ENCODE measurements around the gene MAPKAPK2. TPM values are rescaled to one million over a fixed set of nuclear protein-coding genes. Genes with fewer than 3 reads are reported as not detected.

MAPKAPK2 gene
- total and polyA plus RNA-seq, 2 experiments from 2014 or later, result 12.8 to 39.4 TPM

- Histone ChIP-seq H3K36me3 (replicated peaks; ENCODE audit: insufficient read depth, low read depth) (no peaks in the 10 kb centered on the region), H2AFZ (no peak overlapping the region), H3K4me3 (no peak overlapping the region), H3K27me3 (no peaks in the 10 kb centered on the region), H3K4me2 (no peak overlapping the region), H3K9me3 (ENCODE audit: low read depth) (no peaks in the 10 kb centered on the region), H3K79me2 (no peaks in the 10 kb centered on the region), H4K20me1 (ENCODE audit: insufficient read depth, poor library complexity, severe bottlenecking) (no peaks in the 10 kb centered on the region), H3K9me2 (replicated peaks; ENCODE audit: insufficient read depth) (no peaks in the 10 kb centered on the region), H3K27ac (no peak overlapping the region), H3K4me1 (ENCODE audit: insufficient read depth) (no peaks in the 10 kb centered on the region)
- DNase-seq (ENCODE audit: low spot score), result no peak
- WGBS (ENCODE audit: low lambda C conversion rate, missing lambda C conversion rate), result 92% methylated on average over 3 of the region's 3 CpGs
- no peak for TF ChIP-seq CTCF (IDR thresholded peaks at IDR 0.05; ENCODE audit: poor library complexity)
- TF ChIP-seq EZH2phosphoT487 (IDR thresholded peaks at IDR 0.05; ENCODE audit: low read depth, severe bottlenecking, unreplicated experiment), result no peak
- no peak for TF ChIP-seq EZH2 (IDR thresholded peaks at IDR 0.05; ENCODE audit: borderline replicate concordance)
These were observed 33.7 kb upstream of the MAPKAPK2 start for GRCh38 chr1:206651014-206651413.

- Histone ChIP-seq H2AFZ (no peak overlapping the region), H3K27me3 (no peaks in the 10 kb centered on the region), H4K20me1 (ENCODE audit: insufficient read depth, poor library complexity, severe bottlenecking) (no peaks in the 10 kb centered on the region), H3K4me3 (no peak overlapping the region), H3K79me2 (no peaks in the 10 kb centered on the region), H3K27ac (no peak overlapping the region), H3K9me2 (replicated peaks; ENCODE audit: insufficient read depth) (no peaks in the 10 kb centered on the region), H3K4me1 (ENCODE audit: insufficient read depth) (no peaks in the 10 kb centered on the region), H3K36me3 (replicated peaks; ENCODE audit: insufficient read depth, low read depth) (no peaks in the 10 kb centered on the region), H3K9me3 (ENCODE audit: low read depth) (no peaks in the 10 kb centered on the region), H3K4me2 (no peak overlapping the region)
- no peak for TF ChIP-seq EZH2 (IDR thresholded peaks at IDR 0.05; ENCODE audit: borderline replicate concordance)
- no peak for TF ChIP-seq CTCF (IDR thresholded peaks at IDR 0.05; ENCODE audit: poor library complexity)
- TF ChIP-seq EZH2phosphoT487 (IDR thresholded peaks at IDR 0.05; ENCODE audit: low read depth, severe bottlenecking, unreplicated experiment), result no peak
- WGBS (ENCODE audit: low lambda C conversion rate, missing lambda C conversion rate), result 91% methylated on average over 5 of the region's 5 CpGs
- no peak for DNase-seq (ENCODE audit: low spot score)
These were observed 32.5 kb upstream of the MAPKAPK2 start for GRCh38 chr1:206651958-206652890.

GRCh38 chr1:206653715-206654459, 30.8 kb upstream of the MAPKAPK2 start:
- H3K4me2 ChIP-seq, result no peak overlapping the region
- no peaks in the 10 kb centered on the region for H3K36me3 ChIP-seq (replicated peaks; ENCODE audit: insufficient read depth, low read depth)
- TF ChIP-seq CTCF (IDR thresholded peaks at IDR 0.05; ENCODE audit: poor library complexity) (no peak), EZH2phosphoT487 (IDR thresholded peaks at IDR 0.05; ENCODE audit: low read depth, severe bottlenecking, unreplicated experiment) (no peak), EZH2 (IDR thresholded peaks at IDR 0.05; ENCODE audit: borderline replicate concordance) (no peak)
- DNase-seq (ENCODE audit: low spot score), result no peak
- H3K79me2 ChIP-seq, result no peaks in the 10 kb centered on the region
- H3K27me3 ChIP-seq, result no peaks in the 10 kb centered on the region
- H3K9me3 ChIP-seq (ENCODE audit: low read depth), result no peaks in the 10 kb centered on the region
- no peak overlapping the region for H2AFZ ChIP-seq
- no peak overlapping the region for H3K4me3 ChIP-seq
- H4K20me1 ChIP-seq (ENCODE audit: insufficient read depth, poor library complexity, severe bottlenecking), result no peaks in the 10 kb centered on the region
- no peaks in the 10 kb centered on the region for H3K4me1 ChIP-seq (ENCODE audit: insufficient read depth)
- H3K9me2 ChIP-seq (replicated peaks; ENCODE audit: insufficient read depth), result no peaks in the 10 kb centered on the region
- WGBS (ENCODE audit: low lambda C conversion rate, missing lambda C conversion rate), result 96% methylated on average over 7 of the region's 7 CpGs
- no peak overlapping the region for H3K27ac ChIP-seq

Measured in hepatocyte (in vitro differentiated cells).